HG03103 (cell line): ENCODE results near the gene SCIN.
"Not testable (repeated sequence)": the region's sequence is repeated elsewhere in the genome, so short reads cannot be mapped to it uniquely, and the experiment has no call there.

Experiments used
- ATAC-seq: cut with Tn5 transposase; IDR thresholded peaks from one replicate; pipeline ENCODE4 v1.9.1; 2021; ENCODE audit warnings: low read depth; ENCODE audit not compliant: unreplicated experiment

SCIN gene

GRCh38 chr7:12686234-12686890 lies 115.8 kb downstream of the SCIN start:
- ATAC-seq: peak; percentile 69

DNA sequence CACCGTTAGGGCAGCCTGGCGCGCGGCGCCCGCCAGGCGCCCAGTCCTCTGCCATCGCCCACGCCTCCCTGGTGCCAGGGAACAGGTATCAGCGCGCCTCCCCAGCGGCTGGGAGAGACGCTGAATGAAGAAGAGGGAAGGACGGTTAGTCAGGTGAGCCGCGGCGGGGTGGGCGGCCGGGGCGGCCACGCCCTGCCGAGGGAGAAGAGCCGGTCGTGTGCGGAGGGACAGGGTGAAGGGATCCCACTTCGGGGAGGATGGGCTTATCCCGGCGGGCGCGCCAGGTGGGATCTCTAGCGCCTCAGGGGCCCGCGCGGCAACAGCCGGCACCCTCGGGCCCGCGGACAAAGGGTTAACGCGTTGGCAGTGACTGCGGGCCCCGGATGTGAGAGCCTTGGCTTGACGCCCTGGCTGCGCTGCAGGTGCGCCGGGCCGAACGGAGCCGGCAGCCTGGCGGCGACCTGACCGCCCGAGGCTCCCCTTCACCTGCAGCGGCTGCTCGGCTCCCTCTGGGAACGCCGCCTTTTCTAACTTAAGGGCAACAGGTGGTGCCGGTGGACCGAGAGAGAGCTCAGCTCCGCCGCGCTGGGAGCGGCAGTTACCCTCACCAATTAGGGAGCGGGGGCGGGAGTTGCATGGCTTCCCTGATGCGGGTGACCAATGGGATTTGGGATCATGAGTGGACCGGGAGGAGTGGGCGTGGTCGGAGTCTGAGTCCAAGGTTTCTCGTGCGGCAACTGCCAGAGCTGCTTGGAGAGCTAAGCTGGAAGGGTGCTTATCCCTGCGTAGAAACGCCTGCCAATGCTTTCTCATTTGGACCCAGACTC lies 116.6 kb downstream of the SCIN start, which contains the start of gene ARL4A:
Gene ARL4A (plus strand): TSS at position 743 of the 827 bp plus-strand sequence. CDS start 622 bp downstream, outside the sequence.
- peak; percentile 76 for ATAC-seq

- no peak for ATAC-seq
These were observed 117.2 kb downstream of the SCIN start for GRCh38 chr7:12687718-12688171.

- not testable (repeated sequence) for ATAC-seq
These were observed 118.1 kb downstream of the SCIN start for GRCh38 chr7:12688485-12689170.

GRCh38 chr7:12689451-12689850 lies 118.9 kb downstream of the SCIN start:
- no peak for ATAC-seq

DNA sequence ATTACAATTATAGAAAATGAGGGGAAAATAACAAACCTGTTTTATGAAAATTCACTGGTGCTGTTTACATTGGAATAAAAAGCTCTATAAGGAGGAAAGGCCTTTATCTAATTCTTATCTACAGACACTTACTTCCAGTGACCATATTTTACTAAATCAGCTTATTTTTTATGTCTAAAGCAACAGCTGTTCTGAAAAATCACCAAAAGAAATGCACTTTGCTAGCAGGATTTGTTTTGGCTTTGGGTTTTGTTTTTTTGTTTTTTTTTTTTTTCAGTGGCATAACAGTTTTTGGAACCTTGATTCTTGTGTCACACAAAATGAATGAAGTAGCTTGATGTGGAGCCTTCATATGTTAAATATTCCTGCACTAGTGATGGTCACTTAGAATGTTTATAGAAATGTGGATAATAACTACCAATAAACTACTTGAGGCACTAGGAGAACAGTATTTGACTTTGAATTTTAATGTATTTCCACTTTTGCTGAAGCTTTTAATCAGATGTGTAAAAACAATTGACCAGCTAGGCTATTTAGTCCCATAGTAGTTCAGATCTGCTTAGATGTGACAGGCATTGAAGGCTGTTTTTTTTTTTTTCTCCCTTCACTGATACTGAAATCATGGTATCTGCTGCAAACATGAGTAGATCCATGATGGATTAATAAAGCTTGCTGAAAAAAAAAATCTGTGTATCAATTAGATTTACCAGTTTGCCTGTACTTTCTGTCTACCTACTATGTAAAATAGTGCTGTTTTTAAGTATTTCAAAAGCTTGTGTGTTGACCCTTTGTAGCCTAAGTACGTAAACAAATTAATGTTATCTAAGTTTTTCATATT lies 119.7 kb downstream of the SCIN start:
- ATAC-seq: no peak

DNA sequence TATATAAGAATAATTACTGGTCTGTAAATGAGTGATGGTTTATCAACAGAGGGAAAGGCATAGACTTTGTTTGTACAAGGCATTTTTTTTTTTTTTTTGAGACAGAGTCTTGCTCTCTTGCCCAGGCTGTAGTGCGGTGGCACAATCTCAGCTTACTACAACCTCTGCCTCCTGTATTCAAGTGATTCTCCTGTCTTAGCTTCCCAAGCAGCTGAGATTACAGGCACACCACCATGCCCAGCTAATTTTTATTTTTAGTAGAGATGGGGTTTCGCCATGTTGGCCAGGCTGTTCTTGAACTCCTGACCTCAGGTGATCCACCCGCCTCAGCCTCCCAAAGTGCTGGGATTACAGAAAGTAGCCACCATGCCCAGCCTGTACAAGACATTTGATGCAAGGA lies 120.9 kb downstream of the SCIN start:
- ATAC-seq: not testable (repeated sequence)

GRCh38 chr7:12692035-12692434 lies 121.5 kb downstream of the SCIN start:
- ATAC-seq: no peak

DNA sequence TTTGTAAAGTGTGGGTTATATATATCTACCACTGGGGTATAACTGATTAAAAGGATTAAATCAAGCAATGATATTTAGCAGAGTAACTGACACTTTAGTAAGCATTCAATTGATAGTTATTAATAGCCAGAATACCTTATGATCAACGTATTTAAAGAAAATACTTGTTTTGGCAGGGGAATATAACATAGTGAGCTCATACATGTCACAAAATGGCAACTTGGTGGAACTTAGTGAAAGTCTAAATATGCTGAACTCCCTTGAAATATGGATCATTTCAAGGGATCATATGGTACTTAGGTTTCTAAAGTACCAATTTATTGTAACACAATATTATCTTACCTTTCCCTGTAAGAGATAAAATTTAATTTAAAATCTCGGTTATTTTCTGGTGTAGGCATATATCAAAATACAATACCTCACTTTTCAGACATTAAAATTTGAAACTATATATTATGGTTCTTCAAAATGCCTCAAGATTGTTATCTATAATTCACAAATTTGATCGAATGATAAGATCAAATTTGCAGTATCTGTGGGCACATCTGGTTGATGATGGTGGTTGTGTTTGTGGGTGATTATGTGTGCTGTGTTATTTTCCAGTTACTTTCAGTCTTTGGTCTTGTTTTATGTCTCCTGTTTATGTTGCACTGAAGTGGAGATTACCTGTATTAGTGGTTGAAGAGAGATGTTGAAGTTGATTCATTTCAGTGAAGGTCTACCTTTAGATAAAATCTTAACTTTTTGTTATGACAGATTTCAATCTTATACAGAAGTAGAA lies 122.1 kb downstream of the SCIN start:
- no peak for ATAC-seq

DNA sequence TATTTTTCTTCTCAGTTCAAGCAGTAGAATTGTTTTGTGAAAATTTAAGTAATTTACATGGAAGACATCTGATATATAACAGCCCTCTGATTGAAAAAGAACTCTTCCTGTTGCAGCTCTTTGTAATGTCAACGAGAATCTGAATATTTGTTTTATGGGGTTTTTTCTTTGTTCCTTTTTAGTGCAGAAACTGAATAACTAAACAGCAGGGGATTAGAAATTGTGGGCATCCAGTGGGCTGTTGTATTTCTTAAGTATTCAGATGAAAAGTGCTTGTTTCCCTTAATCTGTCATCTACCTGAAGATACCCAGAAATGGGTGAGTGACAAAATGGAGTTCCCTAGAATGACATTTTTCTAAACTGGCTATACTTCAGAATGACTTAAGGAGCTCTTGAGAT lies 124.3 kb downstream of the SCIN start:
- ATAC-seq: no peak

- ATAC-seq: no peak
These were observed 125.4 kb downstream of the SCIN start for GRCh38 chr7:12695965-12696364.

- ATAC-seq: no peak
These were observed 128.8 kb downstream of the SCIN start for GRCh38 chr7:12699299-12699698.

DNA sequence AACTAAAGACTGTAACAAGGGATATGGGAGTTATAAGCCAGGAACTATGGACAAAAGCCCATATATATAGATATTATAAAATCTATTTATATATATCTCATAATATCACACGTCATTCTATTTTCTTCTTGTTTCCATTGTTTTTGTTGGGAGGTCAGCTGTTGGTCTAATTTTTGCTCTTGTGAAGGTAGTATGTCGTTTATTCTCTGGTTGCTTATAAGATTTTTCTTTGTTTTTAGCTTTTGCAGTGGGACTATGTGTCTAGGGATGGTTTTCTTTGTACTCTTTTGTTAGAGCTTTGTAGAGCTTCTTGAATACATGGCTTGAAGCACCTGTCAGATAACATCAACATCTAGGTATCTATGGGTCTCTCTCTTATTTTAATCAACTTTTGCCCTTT lies 130.9 kb downstream of the SCIN start:
- ATAC-seq: no peak

DNA sequence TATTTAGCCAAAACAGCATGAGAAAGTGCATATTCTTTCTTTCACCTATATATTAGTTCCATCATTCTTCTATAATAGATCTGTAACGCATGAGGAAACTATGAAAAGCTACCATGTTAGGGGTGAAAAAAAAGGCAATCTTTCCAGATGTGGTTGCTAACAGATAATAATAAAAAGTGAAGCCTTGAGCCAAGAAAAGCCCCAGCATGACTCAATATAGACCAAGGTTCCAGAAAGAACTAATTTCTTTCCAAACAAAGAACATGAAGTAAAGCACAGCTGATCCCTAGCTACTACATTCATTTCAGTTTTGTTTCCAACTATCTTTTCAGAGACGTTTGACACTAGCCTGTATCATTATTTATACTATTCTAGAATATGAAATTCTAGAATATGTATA lies 133.4 kb downstream of the SCIN start:
- ATAC-seq: no peak

DNA sequence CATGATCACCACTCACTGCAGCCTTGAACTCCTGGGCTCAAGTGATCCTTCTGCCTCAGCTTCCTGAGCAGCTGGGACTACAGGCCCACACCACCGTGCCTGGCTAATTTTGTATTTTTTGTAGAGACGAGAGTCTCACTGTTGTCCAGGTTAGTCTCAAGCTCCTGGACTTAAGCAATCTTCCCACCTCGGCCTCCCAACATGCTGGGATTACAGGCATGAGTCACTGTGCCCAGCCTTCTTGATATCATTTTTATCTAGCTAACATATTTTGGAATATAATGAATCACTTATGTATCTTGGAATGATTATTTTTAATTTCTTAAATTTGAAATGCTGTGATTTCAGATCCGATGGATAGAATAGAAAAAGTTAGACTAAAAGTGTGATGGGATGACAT lies 135.4 kb downstream of the SCIN start:
- no peak for ATAC-seq

- ATAC-seq: no peak
These were observed 136.5 kb downstream of the SCIN start for GRCh38 chr7:12706900-12707536.

GRCh38 chr7:12708314-12708713 lies 137.8 kb downstream of the SCIN start:
- no peak for ATAC-seq
